ENCODE results near the gene CYP2J2. TPM values are rescaled to one million over a fixed set of nuclear protein-coding genes. Genes with fewer than 3 reads are reported as not detected.
"Not testable (repeated sequence)": the region's sequence is repeated elsewhere in the genome, so short reads cannot be mapped to it uniquely, and the experiment has no call there.

Gene CYP2J2, protein sequence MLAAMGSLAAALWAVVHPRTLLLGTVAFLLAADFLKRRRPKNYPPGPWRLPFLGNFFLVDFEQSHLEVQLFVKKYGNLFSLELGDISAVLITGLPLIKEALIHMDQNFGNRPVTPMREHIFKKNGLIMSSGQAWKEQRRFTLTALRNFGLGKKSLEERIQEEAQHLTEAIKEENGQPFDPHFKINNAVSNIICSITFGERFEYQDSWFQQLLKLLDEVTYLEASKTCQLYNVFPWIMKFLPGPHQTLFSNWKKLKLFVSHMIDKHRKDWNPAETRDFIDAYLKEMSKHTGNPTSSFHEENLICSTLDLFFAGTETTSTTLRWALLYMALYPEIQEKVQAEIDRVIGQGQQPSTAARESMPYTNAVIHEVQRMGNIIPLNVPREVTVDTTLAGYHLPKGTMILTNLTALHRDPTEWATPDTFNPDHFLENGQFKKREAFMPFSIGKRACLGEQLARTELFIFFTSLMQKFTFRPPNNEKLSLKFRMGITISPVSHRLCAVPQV
- 100 to 1,000 TPM in 1 of 4 donors, 10 to 100 TPM in 3; 50.5 to 112 (median 63.4) TPM for total RNA-seq
- polyA plus RNA-seq = 75.3 TPM
- long read RNA-seq, donor 1, transcript CYP2J2-201 (9 exons, 1,896 nt) = major isoform, 77 of 96 reads
- long read RNA-seq, donor 1, partial matches to known transcripts = 9 of 96 reads
- long read RNA-seq, donor 1, other reads (novel, unspliced or antisense) = 6 of 96 reads
- long read RNA-seq, donor 2, transcript CYP2J2-201 (9 exons, 1,896 nt) = major isoform, 22 of 29 reads
- long read RNA-seq, donor 2, partial matches to known transcripts = 3 of 29 reads
- long read RNA-seq, donor 2, other reads (novel, unspliced or antisense) = 4 of 29 reads
- long read RNA-seq, donor 3, transcript CYP2J2-201 (9 exons, 1,896 nt) = major isoform, 336 of 397 reads
- long read RNA-seq, donor 3, transcript CYP2J2-202 (8 exons, 1,667 nt) = minor isoform, 14 of 397 reads
- long read RNA-seq, donor 3, partial matches to known transcripts = 16 of 397 reads
- long read RNA-seq, donor 3, other reads (novel, unspliced or antisense) = 29 of 397 reads
- long read RNA-seq, donor 4, transcript CYP2J2-201 (9 exons, 1,896 nt) = major isoform, 42 of 50 reads
- long read RNA-seq, donor 4, partial matches to known transcripts = 4 of 50 reads
- long read RNA-seq, donor 4, other reads (novel, unspliced or antisense) = 3 of 50 reads

DNA sequence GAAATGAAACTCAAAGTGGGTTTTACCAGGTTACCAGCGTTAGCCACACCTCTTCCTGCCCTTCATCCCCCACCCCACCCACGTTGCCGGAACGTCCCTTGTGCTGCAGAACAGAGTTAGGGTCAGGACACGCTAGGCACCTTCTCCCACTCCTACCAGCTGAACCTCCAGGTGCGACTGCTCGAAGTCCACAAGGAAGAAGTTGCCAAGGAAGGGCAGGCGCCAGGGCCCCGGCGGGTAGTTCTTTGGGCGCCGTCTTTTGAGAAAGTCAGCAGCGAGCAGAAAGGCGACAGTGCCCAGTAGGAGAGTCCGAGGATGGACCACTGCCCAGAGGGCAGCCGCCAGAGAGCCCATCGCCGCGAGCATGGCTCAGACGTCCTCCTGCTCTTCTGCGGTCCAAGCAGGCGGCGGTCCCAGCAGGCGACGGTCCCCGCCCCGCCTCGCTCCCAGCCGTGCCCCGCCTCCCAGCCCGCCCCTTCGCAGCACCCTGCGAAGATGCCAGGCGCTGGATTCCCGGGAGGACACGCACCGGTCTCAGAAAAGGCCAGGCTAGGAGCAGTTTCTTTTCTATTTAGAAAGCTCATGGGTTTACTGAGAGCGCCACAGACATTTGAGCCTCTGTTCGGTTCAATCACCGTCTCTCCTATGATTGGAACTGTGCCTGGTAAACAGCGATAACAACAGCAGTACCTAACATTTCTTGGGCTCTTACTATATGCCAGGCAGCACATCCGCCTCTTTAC lies at the start of gene CYP2J2:
CYP2J2 (minus strand) TSS at position 393 of the 743 bp plus-strand sequence; CDS start at position 366, 27 bp downstream.
- DNase-seq = peak; percentile 60 to 88 (median 85)
- Histone ChIP-seq H3K27ac (ENCODE audit: low read length) (peak within 1 kb of the TSS; percentile 91), H3K9me3 (ENCODE audit: control insufficient read depth, low read length) (no peaks in the 10 kb centered on the region), H3K4me3 (ENCODE audit: low read length) (peak within 1 kb of the TSS; percentile 66), H3K4me1 (ENCODE audit: control insufficient read depth, insufficient read depth, low read length) (peaks cover 1% of the 10 kb centered on the region), H3K27me3 (ENCODE audit: control insufficient read depth, insufficient read depth) (no peaks in the 10 kb centered on the region)
- ATAC-seq = peak; percentile 98
- intact Hi-C loops (cut with DNase I) = no loop called here
- WGBS = 3% methylated on average over 42 of the region's 42 CpGs

DNA sequence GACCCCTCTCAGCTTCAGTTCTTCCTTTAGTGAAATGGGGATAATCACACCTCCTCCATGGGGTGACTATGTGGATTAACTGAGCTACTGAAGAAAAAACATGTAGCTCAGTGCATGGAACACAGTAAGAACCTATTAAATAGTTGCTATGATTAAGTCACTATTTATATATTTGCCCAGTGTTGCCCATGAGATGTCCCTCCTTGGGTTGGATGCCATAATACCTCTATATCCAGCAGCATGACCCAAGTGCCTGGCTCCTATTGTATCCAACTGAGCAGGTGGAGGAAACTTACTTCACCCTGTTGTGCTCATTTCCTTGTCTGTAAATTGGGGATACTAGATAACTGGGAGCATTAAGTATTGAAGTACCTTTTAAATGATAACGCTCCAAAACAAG lies 47.1 kb upstream of the CYP2J2 start:
- intact Hi-C loops (cut with DNase I) = loop anchor here (2.0 to 10.0 kb wide), 5 partner anchors 151 to 1881 kb away; no protein-coding TSS in a partner anchor
- ATAC-seq = no peak
- 89% methylated on average over 1 of the region's 1 CpG for WGBS

DNA sequence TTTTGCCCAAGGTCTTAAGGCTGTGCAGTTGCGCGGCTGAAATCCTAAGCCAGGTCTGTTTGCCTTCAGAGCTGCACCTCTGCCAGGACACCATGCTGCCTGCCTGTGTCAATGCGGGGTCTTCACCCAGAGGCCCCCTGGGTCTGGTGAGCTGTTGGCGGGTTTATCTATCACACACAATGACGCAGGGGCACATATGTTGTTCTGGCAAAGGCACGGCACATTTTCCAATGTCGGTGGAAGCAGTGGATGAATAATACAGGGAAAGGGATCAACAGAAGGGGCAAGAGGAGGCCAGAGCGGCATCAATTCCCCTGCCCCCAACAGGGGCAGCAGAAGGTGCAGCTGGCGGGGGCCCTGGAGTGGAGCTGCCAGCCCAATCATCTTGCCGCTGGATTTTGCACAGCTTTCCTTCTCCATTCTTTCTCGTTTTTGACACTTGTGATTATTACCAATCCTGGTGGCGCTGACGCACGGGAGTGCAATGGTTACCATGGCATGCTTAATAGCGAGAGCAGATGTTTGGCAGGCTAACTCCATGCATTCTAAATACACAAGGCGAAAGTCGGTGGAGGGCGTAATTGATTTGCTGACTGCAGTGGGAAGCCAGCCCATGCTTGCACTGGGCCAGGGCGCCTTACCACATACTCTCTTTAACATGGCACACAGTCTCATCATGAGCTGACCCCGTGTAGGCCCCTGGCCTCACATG lies 45.8 kb upstream of the CYP2J2 start:
- WGBS = 88% methylated on average over 20 of the region's 20 CpGs
- Histone ChIP-seq H3K27me3 (ENCODE audit: control insufficient read depth, insufficient read depth) (no peaks in the 10 kb centered on the region), H3K9me3 (ENCODE audit: control insufficient read depth, low read length) (no peaks in the 10 kb centered on the region), H3K4me1 (ENCODE audit: control insufficient read depth, insufficient read depth, low read length) (no peaks in the 10 kb centered on the region), H3K4me3 (ENCODE audit: low read length) (no peak overlapping the region), H3K27ac (ENCODE audit: low read length) (no peak overlapping the region)
- intact Hi-C loops (cut with DNase I) = loop anchor here (2.0 to 10.0 kb wide), 5 partner anchors 152 to 1882 kb away; no protein-coding TSS in a partner anchor
- ATAC-seq (no peak), DNase-seq (no peak)

More for the DNA sequence above, 47.1 kb upstream of the CYP2J2 start:
- no peak overlapping the region for H3K4me3 ChIP-seq (ENCODE audit: low read length)
- no peaks in the 10 kb centered on the region for H3K9me3 ChIP-seq (ENCODE audit: control insufficient read depth, low read length)
- no peak overlapping the region for H3K27ac ChIP-seq (ENCODE audit: low read length)
- H3K27me3 ChIP-seq (ENCODE audit: control insufficient read depth, insufficient read depth) = no peaks in the 10 kb centered on the region
- H3K4me1 ChIP-seq (ENCODE audit: control insufficient read depth, insufficient read depth, low read length) = no peaks in the 10 kb centered on the region
- DNase-seq = no peak

DNA sequence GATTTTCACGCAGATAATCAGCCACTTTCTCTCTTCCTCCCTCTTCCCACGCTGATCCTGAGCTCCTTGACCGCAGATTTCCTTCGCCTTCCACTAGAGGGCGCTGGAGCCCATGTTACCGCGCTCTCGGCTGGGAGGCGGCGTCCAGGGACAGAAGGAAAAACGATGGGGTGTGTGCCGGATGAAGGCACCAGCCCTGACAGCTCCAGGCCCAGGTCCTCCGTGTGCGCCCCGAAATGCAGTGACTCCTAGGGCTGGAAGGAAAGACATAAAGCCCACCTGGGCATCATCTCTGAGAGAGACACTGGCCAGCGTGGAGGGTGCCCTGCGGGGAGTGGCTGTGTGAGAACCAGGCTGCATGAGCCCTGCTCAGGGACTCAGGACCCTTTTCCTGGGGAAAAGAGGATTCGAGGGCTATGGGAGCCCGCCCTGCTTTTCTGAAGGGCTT lies 44.9 kb upstream of the CYP2J2 start:
- intact Hi-C loops (cut with DNase I) = loop anchor here (5.0 to 10.0 kb wide), 4 partner anchors 153 to 1883 kb away; no protein-coding TSS in a partner anchor
- Histone ChIP-seq H3K27me3 (ENCODE audit: control insufficient read depth, insufficient read depth) (no peaks in the 10 kb centered on the region), H3K4me1 (ENCODE audit: control insufficient read depth, insufficient read depth, low read length) (no peaks in the 10 kb centered on the region), H3K27ac (ENCODE audit: low read length) (no peak overlapping the region), H3K4me3 (ENCODE audit: low read length) (no peak overlapping the region), H3K9me3 (ENCODE audit: control insufficient read depth, low read length) (no peaks in the 10 kb centered on the region)
- DNase-seq (peak; percentile 65 to 86 (median 83)), ATAC-seq (peak; percentile 86 to 90)
- WGBS = 11% methylated on average over 19 of the region's 19 CpGs

DNA sequence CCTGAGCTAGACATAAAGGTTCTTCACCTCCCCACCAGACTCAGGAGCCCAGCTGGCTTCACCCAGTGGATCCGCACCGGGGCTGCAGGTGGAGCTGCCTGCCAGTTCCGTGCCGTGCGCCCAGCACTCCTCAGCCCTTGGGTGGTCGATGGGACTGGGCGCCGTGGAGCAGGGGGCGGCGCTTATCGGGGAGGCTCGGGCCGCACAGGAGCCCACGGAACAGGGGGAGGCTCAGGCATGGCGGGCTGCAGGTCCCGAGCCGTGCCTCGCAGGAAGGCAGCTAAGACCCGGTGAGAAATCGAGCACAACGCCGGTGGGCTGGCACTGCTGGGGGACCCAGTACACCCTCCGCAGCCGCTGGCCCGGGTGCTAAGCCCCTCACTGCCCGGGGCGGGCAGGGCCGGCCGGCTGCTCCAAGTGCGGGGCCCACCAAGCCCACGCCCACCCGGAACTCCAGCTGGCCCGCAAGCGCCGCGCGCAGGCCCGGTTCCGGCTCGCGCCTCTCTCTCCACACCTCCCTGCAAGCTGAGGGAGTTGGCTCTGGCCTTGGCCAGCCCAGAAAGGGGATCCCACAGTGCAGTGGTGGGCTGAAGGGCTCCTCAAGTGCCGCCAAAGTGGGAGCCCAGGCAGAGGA lies 43.1 kb upstream of the CYP2J2 start:
- not testable (repeated sequence) for H3K27ac ChIP-seq (ENCODE audit: low read length); H3K4me1 ChIP-seq (ENCODE audit: control insufficient read depth, insufficient read depth, low read length); ATAC-seq; H3K27me3 ChIP-seq (ENCODE audit: control insufficient read depth, insufficient read depth); H3K4me3 ChIP-seq (ENCODE audit: low read length); H3K9me3 ChIP-seq (ENCODE audit: control insufficient read depth, low read length)
- intact Hi-C loops (cut with DNase I) = loop anchor here (5.0 to 10.0 kb wide), 4 partner anchors 155 to 1885 kb away; no protein-coding TSS in a partner anchor
- WGBS = 97% methylated on average over 41 of the region's 42 CpGs
- peak in 1 of 3 donors; percentile 43 for DNase-seq

DNA sequence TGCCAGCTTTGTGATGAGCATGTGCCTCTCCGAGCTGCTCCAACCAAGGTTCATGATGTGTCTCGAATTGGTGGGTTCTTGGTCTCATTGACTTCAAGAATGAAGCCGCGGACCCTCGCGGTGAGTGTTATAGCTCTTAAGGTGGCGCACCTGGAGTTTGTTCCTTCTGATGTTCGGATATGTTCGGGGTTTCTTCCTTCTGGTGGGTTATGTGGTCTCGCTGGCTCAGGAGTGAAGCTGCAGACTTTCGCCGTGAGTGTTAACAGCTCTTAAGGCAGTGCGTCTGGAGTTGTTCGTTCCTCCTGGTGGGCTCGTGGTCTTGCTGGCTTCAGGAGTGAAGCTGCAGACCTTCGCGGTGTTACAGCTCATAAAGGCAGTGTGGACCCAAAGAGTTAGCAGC lies 42.2 kb upstream of the CYP2J2 start:
- DNase-seq; H3K27me3 ChIP-seq (ENCODE audit: control insufficient read depth, insufficient read depth); ATAC-seq; H3K4me1 ChIP-seq (ENCODE audit: control insufficient read depth, insufficient read depth, low read length); H3K27ac ChIP-seq (ENCODE audit: low read length); H3K4me3 ChIP-seq (ENCODE audit: low read length); H3K9me3 ChIP-seq (ENCODE audit: control insufficient read depth, low read length); intact Hi-C loops (cut with DNase I): not testable (repeated sequence)
- 89% methylated on average over 17 of the region's 17 CpGs for WGBS

DNA sequence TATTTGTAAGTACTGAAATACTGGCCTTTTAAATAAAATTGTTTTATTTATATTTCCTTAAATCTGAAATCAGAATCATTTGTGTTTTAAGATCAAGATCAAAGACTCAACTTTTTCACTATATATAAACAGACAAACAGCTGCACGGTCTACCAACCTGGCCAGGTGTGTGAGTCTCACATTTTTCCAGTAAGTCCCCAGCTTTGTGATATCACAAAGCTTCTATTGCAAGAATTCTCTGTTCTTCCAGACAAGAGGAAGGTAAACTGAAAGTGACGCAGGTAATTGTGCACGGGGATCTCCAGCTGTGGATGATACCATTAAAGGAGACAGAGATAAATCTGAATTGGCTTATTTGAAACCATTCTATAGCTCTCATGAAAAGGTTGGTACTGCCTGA lies 41.2 kb upstream of the CYP2J2 start:
- ATAC-seq (no peak), DNase-seq (no peak)
- WGBS = 94% methylated on average over 3 of the region's 3 CpGs
- no peak overlapping the region for H3K27ac ChIP-seq (ENCODE audit: low read length)
- no peaks in the 10 kb centered on the region for H3K4me1 ChIP-seq (ENCODE audit: control insufficient read depth, insufficient read depth, low read length)
- no peaks in the 10 kb centered on the region for H3K9me3 ChIP-seq (ENCODE audit: control insufficient read depth, low read length)
- intact Hi-C loops (cut with DNase I) = no loop called here
- no peak overlapping the region for H3K4me3 ChIP-seq (ENCODE audit: low read length)
- H3K27me3 ChIP-seq (ENCODE audit: control insufficient read depth, insufficient read depth) = no peaks in the 10 kb centered on the region

DNA sequence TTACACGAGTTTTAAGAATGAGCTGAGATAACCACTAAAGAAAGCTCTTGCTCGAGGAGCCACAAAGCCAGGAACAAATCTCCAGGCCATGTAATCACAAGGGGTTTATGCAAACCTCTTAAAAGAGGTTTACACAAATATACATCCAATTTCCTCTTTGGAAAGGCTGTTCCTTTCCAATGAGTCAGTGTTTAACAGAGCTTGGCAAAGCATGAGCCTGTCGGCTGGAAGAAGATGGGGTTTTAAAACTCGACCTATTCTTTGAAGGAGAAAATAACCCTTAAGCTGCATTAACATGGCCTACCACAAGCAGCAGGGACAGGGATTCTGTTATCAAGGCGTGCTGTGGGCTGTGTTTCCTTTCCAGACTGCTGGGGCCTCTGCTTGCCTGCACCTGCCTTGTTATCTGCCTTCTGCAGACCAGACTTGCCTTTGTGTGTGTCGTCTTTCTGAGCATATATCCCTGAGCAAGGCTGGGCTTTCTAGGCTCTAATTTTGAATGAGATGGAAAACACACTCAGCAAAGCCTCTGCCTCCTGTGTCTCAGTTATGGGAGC lies 40.6 kb upstream of the CYP2J2 start:
- ATAC-seq (no peak), DNase-seq (no peak)
- Histone ChIP-seq H3K4me3 (ENCODE audit: low read length) (no peak overlapping the region), H3K4me1 (ENCODE audit: control insufficient read depth, insufficient read depth, low read length) (no peaks in the 10 kb centered on the region), H3K9me3 (ENCODE audit: control insufficient read depth, low read length) (no peaks in the 10 kb centered on the region), H3K27ac (ENCODE audit: low read length) (no peak overlapping the region), H3K27me3 (ENCODE audit: control insufficient read depth, insufficient read depth) (no peaks in the 10 kb centered on the region)
- intact Hi-C loops (cut with DNase I) = no loop called here
- WGBS = 39% methylated on average over 6 of the region's 6 CpGs

DNA sequence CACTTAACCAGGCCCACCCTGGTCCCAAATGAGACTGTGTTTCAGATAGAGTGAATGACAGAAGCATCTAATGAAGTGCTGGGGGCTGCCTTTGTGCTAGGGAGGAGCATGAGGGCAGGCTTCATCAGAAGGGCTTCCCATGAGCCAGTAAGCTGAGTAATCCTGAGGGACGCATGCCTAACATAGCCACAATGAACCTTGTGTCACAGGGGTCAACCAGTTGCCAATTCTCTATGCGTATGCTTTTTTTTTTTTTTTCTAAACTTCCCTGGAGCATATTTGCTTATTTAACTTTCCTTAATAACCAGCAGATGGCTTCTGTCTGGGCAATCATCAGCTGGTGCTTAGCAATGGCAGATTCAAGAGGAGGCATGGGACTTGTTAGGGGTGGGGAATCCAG lies 25.5 kb upstream of the CYP2J2 start:
- 75% methylated on average over 2 of the region's 2 CpGs for WGBS
- H3K27me3 ChIP-seq (ENCODE audit: control insufficient read depth, insufficient read depth) = no peaks in the 10 kb centered on the region
- no peaks in the 10 kb centered on the region for H3K9me3 ChIP-seq (ENCODE audit: control insufficient read depth, low read length)
- ATAC-seq = no peak
- H3K4me3 ChIP-seq (ENCODE audit: low read length) = no peak overlapping the region
- DNase-seq = no peak
- intact Hi-C loops (cut with DNase I) = loop anchor here in 1 of 4 donors (10.0 kb wide), 1 partner anchor 1437 kb away; no protein-coding TSS in a partner anchor
- no peaks in the 10 kb centered on the region for H3K4me1 ChIP-seq (ENCODE audit: control insufficient read depth, insufficient read depth, low read length)
- no peak overlapping the region for H3K27ac ChIP-seq (ENCODE audit: low read length)
